ENCODE data around the gene CRACDL.

GRCh38 chr2:98871506-98871905 lies 64.5 kb downstream of the CRACDL start:
- no peak for TF ChIP-seq CTCF (conservative IDR thresholded peaks at IDR 0.05; ENCODE audit: low read depth, low read length)
- no peak for TF ChIP-seq EZH2phosphoT487 (IDR thresholded peaks at IDR 0.05; ENCODE audit: borderline replicate concordance, low read length)

Data from PC-3 (cell line).